ENCODE results near the gene SLC28A1. TPM values are rescaled to one million over a fixed set of nuclear protein-coding genes. Genes with fewer than 3 reads are reported as not detected.
"Not testable (repeated sequence)": the region's sequence is repeated elsewhere in the genome, so short reads cannot be mapped to it uniquely, and the experiment has no call there.

SLC28A1 gene, protein sequence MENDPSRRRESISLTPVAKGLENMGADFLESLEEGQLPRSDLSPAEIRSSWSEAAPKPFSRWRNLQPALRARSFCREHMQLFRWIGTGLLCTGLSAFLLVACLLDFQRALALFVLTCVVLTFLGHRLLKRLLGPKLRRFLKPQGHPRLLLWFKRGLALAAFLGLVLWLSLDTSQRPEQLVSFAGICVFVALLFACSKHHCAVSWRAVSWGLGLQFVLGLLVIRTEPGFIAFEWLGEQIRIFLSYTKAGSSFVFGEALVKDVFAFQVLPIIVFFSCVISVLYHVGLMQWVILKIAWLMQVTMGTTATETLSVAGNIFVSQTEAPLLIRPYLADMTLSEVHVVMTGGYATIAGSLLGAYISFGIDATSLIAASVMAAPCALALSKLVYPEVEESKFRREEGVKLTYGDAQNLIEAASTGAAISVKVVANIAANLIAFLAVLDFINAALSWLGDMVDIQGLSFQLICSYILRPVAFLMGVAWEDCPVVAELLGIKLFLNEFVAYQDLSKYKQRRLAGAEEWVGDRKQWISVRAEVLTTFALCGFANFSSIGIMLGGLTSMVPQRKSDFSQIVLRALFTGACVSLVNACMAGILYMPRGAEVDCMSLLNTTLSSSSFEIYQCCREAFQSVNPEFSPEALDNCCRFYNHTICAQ
- polyA plus RNA-seq (ENCODE audit: insufficient read length in 3 of 3): 10 to 100 TPM in 1 of 3 donors, 1 to 10 TPM in 2; 6.4 to 10.7 (median 7.7) TPM
- long read RNA-seq, donor 1: 0 reads
- long read RNA-seq, donor 2, partial matches to known transcripts: 0 of 1 reads
- long read RNA-seq, donor 2, other reads (novel, unspliced or antisense): 0 of 1 reads
- long read RNA-seq, donor 3: 0 reads
- long read RNA-seq, donor 4: 0 reads
- long read RNA-seq, donor 5: 0 reads
- long read RNA-seq, donor 6, partial matches to known transcripts: 0 of 1 reads
- long read RNA-seq, donor 6, other reads (novel, unspliced or antisense): 0 of 1 reads
- long read RNA-seq, donor 7: 0 reads
- long read RNA-seq, donor 8: 0 reads
- long read RNA-seq, donor 9: 0 reads
- long read RNA-seq, donor 10: 0 reads
- long read RNA-seq, donor 11: 0 reads
- long read RNA-seq, donor 12: 0 reads
- long read RNA-seq, donor 13, partial matches to known transcripts: 0 of 1 reads
- long read RNA-seq, donor 13, other reads (novel, unspliced or antisense): 0 of 1 reads
- long read RNA-seq, donor 14: 0 reads
- long read RNA-seq, donor 15: 0 reads
- long read RNA-seq, donor 16: 0 reads

DNA sequence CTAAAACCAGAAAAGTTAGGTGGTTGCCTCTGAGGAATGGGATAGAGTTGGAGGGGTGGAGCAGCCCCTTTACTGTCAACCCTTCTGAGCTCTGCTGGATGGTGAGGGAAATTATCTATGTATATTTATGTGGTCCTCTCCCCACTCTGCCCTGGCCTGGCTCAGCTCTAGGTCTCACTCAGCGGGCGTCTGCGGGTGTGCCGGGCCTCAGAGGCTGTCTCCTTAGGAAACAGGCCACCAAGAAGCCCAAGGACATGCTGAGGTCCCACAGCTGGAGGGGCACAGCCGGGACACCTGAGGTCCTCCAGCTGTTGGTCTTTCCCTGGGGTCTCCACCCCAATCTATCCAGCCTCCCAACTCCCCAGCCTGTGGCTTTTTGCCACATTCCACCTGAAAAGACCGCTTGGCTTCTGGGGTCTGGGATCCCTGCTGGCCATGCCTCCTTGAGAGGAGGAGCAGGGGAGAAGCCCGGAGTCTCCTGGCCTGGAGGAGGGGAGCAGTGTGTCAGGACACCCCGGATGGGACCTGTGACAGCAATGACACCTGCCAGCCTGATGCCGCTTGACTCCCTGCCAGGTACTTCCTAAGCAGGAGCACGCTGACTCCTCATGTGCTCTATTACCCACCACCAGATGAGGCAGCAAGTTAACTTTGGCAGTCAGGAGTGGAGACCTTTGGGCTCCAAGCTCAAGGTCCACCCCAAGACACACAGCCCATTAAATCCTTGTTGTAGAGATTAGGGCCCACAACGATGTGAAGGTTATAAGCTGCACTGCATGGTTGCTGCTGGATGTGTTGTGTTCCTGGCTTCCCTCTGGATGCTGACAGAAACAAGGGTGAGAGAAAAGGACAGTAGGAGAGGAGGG lies at the start of gene SLC28A1:
Gene SLC28A1 (plus strand): TSS at position 747 of the 866 bp plus-strand sequence. CDS start 3,099 bp downstream, outside the sequence.
- DNase-seq: no peak

DNA sequence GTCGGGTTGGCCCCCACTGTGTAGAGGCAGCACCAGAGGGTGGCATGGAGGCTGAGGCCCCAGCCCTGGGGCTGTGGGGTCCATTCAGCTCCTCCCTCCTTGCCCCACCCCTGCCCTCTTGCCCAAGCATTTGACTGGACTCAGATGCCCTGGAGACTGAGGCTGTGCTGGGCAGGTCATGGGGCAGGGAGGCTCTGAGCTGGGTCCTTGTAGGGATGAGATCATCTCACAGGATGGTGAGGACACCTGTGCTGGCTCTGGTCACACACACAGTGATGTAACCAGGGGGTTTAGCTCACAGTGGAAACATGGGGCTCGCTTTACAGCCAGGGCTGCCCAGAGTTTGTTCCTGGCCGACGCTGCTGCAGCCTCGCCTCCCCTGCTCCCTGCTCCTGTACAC lies 49.5 kb upstream of the SLC28A1 start:
- DNase-seq: no peak

DNA sequence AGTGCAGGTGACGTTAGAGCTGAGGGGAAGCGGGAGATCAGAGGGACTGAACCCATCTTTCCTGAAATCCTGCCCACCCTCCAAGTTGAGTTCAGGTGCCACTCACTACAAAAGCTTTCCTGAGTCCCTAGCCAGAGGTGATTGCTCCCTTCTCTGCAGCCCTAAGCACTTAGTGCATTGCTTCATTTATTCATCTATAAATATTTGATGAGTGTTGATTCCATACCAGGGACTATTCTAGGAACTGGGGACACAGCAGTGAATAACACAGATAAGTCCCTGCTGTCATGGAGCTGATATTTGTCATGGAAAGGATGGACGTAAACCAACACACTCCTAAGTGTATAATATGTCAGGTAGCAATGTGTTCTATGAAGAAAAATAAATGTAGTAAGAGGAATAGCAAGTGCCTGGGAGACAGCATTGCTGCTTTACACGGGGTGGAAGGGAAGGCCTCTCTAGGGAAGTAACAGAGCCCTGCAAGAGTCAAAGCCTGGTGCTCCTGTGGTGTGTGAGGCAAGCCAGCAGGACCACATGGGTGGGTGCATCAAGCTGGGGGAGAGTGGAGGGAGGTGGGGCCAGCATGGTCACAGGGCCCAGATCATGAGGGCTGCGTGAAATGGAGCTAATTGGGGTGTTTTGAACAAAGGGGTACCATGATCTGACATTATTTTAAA lies 48.7 kb upstream of the SLC28A1 start:
- no peak for DNase-seq

DNA sequence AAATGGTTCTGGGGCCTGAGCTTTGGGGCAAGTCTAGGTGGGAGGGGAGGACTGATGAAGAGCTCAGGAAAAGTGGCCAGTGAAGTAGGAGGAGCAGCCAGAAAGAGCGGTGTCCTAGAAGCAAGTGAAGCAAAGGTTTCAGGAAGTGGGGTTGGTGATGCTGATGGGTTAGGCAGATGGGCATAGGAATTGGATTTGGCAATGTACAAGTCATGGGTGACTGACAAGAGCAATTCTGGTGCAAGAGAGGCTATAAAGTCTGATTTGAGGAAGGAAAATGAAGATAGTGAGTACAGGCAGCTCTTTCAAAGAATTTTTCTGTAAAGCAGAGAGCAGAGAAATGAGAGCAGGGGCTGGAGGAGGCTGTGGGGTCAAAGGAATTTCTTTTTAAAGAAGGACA lies 47.6 kb upstream of the SLC28A1 start:
- DNase-seq: no peak

DNA sequence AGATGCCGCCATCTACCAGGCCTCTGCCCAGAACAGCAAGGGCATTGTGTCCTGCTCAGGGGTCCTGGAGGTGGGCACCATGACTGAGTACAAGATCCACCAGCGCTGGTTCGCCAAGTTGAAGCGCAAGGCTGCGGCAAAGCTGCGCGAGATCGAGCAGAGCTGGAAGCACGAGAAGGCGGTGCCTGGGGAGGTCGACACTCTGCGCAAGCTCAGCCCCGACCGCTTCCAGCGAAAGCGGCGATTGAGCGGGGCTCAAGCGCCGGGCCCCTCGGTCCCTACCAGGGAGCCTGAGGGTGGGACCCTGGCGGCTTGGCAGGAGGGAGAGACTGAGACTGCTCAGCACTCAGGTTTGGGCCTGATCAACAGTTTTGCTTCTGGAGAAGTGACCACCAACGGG lies 44.7 kb upstream of the SLC28A1 start:
- DNase-seq: no peak

DNA sequence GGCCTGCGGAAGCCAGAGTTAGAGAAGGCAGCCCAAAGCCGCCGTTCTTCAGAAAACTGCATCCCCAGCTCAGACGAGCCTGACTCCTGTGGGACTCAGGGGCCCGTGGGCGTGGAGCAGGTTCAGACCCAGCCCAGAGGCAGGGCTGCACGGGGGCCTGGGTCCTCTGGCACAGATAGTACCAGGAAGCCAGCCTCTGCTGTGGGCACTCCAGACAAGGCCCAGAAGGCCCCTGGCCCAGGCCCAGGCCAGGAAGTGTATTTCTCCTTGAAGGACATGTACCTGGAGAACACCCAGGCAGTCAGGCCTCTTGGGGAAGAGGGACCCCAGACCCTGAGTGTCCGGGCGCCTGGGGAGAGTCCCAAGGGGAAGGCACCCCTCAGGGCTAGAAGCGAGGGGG lies 44.2 kb upstream of the SLC28A1 start:
- DNase-seq: no peak

DNA sequence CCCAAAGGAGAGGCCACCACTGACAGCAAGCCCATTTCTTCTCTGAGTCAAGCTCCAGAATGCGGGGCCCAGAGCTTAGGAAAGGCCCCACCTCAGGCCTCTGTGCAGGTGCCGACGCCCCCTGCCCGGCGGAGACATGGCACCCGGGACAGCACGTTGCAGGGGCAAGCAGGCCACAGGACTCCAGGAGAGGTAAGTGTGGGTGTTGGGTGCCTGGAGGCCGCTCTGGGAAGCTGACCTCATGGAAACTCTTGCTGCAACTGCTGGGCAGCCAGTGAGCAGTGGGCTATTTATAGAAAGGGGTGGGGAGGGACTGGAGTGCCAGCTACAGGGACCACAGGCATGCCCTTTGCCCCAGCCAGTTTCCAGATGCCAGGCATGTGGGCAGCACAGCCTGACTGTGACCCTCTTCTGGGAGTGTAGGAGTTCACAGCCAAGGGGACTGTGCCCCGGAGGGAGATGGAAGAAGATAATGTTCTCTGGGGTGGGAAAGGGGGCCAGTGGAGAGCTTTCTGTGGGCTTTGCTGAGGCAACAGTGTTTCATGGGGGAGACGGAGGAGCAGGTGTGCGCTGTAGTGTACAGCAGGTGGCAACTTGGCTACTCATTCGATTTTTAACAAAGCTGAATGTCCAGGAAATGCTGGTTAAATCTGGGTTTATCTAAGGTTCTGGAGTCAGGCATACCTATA lies 43.6 kb upstream of the SLC28A1 start:
- no peak for DNase-seq

DNA sequence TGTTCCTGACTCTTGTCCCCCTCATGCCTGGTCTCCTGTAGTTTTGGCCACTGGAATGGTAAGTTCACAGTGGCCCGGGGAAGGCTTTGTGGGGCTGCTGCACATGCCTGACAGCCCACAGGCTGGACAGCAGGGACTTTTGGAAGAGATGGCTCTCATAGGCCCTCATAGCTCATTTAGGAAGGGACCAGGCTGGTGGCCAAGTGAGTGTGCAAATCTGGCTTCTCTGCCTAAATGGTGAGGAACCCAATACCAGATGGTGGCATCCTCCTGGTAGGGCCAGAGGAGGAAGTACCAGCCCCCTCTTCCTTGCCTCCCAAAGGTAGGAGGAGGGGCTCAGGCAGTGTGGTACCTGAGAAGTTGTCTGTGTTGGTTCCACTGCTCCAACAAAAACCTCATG lies 41.7 kb upstream of the SLC28A1 start:
- DNase-seq: no peak

DNA sequence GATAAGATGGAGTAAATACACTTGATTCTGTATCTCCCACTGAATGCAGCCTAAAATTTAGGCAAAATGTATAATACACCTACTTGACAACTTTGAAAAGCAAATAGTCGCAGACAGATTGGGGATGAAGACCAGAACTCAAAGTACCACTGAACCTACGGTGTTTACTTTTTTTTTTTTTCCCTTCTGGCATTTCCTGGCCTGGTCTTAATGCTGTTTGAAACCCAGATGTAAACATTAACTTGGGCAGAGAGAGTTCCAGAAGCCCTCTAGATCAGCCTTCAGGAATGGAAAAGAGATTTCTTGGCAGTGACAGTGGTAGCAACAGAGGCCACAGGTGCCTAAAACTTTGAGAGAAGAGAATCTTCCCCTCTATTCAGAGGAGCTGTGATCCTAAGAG lies 39.5 kb upstream of the SLC28A1 start:
- no peak for DNase-seq

DNA sequence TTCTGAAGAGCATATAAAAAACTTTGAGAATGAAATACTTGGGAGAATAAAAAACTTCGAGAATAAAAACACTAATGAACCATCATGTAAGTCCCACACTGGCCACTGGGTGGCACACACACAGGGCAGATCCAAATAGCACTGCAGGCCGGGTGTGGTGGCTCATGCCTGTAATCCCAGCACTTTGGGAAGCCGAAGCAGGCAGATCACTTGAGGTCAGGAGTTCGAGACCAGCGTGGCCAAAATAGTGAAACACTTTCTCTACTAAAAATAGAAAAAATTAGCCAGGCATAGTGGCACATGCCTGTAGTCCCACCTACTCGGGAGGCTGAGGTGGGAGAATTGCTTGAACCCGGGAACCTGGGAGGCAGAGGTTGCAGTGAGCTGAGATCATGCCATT lies 38.8 kb upstream of the SLC28A1 start:
- DNase-seq: not testable (repeated sequence)

DNA sequence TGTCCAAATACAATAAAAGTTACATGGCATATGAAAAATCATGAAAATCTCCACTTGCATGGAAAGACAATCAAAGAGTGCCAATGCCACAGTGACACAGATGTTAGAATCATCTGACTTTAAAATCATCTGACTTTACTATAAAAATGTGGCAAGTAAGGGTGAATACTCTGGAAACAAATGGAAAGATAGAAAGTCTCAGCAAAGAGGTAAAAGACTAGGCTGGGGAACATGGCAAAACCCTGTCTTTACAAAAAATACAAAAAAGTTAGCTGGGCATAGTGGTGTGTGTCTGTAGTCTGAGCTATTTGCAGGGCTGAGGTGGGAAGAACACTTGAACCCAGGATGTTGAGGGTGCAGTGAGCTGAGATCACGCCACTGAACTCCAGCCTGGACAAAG lies 38.2 kb upstream of the SLC28A1 start:
- DNase-seq: no peak

DNA sequence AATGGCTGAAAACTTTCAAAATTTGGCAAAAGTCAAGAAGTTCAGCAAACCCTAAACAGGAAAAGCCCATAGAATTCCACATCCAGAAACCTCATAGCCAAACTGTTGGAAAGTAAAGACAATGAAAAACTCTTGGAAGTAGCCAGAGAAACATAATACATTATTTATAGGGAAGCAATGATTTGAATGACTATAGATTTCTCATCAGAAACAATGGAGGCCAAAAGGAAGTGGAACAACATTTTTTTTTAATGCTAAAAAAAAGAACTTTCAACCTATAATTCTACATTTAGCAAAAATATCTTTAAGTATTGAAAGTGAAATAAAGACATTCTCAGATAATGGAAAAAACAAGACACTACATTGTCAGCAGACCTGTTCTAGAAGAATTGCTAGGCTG lies 37.1 kb upstream of the SLC28A1 start:
- DNase-seq: no peak

DNA sequence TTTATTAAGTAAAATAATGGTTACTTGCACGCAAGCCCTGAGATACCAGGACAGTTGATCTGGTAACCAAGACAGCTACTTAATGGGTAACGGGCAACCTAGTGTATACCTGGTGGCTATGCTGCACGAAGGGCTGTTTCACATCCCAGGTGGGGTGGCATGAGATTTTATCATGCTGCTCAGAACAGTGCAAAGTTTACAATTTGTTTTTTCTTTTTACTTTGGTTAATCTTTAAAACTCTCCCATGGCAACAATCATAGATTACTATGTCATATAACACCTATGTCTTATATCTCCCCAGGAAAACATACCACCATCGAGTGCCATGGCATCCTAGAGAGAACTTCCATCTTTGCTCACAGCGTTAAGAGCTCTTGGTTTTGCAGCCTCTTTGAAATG lies 32.2 kb upstream of the SLC28A1 start:
- no peak for DNase-seq

DNA sequence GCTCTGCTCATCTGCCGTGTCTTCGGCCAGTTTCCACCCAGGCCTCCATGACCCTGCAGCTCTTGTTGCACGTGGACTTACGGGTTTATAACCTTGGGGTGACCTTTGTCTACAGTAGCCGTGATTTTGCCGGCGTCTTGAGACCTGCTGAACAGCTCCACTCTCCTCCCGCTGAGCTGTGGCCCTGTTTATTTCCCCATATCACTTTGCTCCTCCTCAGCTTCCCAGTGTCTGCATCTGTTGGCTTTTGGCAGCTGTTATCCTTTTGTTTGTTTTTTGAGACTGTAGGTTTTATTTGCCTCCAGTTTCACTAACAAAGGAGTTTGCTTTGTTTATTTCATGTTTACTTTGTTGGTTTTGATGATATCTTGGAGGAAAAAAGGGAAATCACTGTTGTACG lies 29.3 kb upstream of the SLC28A1 start:
- DNase-seq: no peak

DNA sequence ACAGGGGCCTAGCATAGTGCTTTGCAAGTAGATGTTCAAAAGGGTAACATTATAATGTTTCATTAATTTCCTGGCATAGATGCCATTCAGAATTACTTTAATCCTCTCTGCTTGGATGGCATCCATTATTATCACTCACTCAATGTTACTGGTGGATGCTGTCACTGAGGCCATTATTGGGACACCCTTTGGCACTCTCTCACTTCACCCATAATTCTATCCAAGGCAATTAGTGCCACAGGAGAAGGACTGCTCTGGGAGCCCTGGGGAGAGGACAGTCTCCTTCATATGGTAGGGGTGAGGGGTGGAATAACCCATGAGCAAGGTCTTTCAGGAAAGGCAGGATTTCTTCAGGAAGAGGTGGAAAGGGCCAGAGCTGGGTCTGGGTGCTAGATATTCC lies 28.7 kb upstream of the SLC28A1 start:
- DNase-seq: no peak

DNA sequence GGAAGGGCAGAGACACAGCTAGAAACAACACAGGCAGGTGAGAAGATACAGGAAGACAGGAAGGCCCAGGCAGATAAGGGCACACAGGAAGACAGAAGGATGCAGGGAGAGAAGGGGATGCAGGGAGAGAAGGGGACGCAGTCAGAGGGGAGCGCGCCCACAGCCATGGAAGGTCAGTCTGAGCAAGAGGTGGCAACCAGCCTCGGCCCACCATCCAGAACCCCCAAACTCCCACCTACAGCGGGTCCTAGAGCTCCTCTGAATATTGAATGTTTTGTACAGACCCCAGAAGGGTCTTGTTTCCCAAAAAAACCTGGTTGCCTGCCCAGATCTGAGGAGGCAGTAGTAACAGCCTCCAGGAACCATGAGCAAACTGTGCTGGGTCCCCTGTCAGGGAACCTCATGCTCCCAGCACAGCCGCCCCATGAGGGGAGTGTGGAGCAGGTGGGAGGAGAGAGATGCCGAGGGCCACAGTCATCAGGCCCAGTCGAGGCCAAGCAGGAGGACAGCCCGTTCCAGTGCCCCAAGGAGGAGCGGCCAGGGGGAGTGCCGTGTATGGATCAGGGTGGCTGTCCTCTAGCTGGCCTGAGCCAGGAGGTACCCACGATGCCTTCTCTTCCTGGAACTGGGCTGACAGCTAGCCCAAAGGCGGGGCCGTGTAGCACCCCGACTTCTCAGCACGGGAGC lies 27.6 kb upstream of the SLC28A1 start:
- no peak for DNase-seq

DNA sequence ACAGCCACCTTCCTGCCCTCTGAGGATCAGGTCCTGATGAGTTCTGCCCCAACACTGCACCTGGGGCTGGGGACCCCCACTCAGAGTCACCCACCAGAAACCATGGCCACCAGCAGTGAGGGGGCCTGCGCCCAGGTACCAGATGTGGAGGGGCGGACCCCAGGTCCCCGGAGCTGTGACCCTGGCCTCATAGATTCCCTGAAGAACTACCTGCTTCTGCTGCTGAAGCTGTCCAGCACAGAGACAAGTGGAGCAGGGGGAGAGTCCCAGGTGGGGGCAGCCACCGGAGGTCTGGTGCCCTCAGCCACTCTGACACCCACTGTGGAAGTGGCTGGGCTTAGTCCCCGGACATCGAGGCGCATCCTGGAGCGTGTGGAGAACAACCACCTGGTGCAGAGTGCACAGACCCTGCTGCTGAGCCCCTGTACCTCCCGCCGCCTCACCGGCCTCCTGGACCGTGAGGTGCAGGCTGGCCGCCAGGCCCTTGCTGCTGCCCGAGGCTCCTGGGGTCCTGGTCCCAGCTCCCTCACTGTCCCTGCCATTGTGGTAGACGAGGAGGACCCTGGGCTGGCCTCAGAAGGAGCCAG lies 27.0 kb upstream of the SLC28A1 start:
- no peak for DNase-seq

DNA sequence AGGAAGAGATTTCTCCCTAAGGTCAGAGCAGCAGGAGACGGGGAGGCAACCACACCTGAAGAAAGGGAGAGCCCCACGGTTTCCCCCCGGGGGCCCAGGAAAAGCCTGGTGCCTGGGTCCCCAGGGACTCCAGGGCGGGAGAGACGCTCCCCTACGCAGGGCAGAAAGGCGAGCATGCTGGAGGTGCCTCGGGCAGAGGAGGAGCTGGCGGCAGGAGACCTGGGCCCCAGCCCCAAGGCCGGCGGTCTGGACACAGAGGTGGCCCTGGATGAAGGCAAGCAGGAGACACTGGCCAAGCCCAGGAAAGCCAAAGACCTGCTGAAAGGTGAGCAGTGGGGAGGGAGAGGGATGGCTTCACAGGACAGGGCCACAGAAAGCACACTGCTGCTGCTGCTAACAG lies 26.2 kb upstream of the SLC28A1 start:
- DNase-seq: no peak

DNA sequence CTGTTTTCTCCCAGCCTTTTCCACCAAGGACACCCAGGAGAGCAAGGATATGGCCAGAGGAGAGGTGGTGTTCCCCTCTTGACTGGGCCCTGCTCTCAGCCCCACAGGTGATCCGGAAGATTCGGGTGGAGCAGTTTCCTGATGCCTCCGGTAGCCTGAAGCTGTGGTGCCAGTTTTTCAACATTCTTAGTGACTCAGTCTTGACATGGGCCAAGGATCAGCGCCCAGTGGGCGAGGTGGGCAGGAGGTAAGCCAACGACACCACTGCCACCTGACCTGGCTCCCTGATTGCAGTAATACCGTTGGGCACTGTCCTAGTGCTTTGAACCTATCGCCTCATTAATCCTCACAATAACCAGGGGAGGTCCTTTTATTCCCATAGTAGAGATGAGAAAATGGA lies 25.3 kb upstream of the SLC28A1 start:
- no peak for DNase-seq
